D721Med (cell line): ENCODE data around the gene RPL7A.

Experiments
- DNase-seq: peaks from one replicate; pipeline ENCODE4 v3.0.0; 2011; ENCODE audit warnings: low spot score; ENCODE audit not compliant: insufficient read length
- FAIRE-seq: peaks from 2 replicates; lab custom pipeline; 2011; peaks lifted over from hg19 to GRCh38; lab: Jason Lieb, UNC
- CTCF ChIP-seq: IDR thresholded peaks from 2 replicates; pipeline ENCODE4 v1.5.1; 2012; ENCODE audit warnings: mild to moderate bottlenecking, control low read depth; ENCODE audit not compliant: insufficient read depth; ENCODE audit errors: missing control alignments

The RPL7A gene

GRCh38 chr9:133342570-133342969 is 5.4 kb upstream of the RPL7A start:
- FAIRE-seq (no peak), DNase-seq (no peak)
- no peak for TF ChIP-seq CTCF

GRCh38 chr9:133344071-133344470 is 3.9 kb upstream of the RPL7A start:
- no peak for TF ChIP-seq CTCF
- no peak for DNase-seq
- FAIRE-seq: no peak

GRCh38 chr9:133344979-133345378 is 3.0 kb upstream of the RPL7A start:
- TF ChIP-seq CTCF: no peak
- FAIRE-seq (no peak), DNase-seq (no peak)

GRCh38 chr9:133345596-133345995 is 2.4 kb upstream of the RPL7A start:
- FAIRE-seq: no peak
- no peak for TF ChIP-seq CTCF
- no peak for DNase-seq

GRCh38 chr9:133346021-133346785 is 1.8 kb upstream of the RPL7A start:
- DNase-seq (no peak), FAIRE-seq (no peak)
- no peak for TF ChIP-seq CTCF

- FAIRE-seq (no peak), DNase-seq (peak; percentile 48)
- TF ChIP-seq CTCF: no peak
Measured at GRCh38 chr9:133347515-133347984, 468 bp upstream of the RPL7A start.
